OCI-M1 (cell line): ENCODE data around the gene ACSS3.
"Not testable (repeated sequence)": the region's sequence is repeated elsewhere in the genome, so short reads cannot be mapped to it uniquely, and the experiment has no call there.

ENCODE experiments used
- DNase-seq: peaks from one replicate; lab custom pipeline; 2025; lab: John Stamatoyannopoulos, UW

The ACSS3 gene

DNA sequence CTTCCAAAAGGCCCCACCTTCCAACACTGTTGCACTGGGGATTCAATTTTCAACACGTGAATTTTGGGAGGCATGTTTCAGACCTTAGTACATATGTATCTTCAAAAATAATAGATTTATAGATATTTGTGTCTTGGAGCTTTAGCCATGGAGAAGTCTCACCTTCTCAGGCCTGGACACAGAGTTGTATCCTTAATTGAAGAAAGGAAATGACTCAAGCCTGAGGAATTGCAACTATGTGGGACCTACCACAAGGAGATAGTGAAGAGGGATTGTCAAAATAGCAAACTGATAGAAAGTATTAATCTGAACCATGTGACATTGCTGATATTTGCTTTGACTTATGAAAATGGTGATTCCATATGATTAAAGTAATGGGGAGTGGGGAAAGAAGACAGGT lies 89.8 kb downstream of the ACSS3 start:
- DNase-seq: no peak

DNA sequence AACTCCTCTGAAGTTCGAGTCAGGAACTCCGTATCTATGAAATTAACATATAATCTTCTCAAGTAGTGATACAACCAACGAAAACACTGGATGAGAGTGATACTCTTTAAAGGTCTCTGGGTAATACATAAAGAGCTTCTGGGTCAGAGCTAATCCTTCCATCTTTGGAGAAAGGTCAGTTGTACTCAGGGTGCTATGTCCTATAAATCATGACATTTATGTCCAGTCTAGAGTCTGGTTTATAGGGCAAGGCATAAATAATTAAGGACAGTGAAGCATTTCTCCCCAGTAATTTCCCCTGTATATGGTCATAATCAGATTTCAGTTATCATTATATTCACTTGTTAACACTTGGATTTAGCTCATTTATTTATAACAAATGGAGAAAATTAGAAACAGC lies 90.6 kb downstream of the ACSS3 start:
- no peak for DNase-seq

DNA sequence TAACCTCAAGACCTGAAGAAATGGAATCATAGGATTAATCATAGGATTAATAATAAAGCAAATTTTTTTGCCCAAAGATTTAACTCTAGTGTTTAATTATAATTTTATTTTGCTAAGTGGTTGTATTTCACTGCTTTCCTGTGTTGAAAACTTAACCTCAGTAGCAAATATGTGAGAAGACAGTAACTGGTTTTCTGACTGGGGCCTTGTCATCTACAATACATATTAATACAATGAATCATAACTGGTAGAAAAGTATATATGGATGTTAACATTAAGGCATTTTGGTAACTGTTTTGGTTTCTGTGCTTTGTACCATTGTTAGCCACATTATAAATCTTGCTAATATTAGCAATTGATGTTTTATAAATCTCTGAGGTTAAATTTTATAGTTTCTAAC lies 92.2 kb downstream of the ACSS3 start:
- DNase-seq: no peak

DNA sequence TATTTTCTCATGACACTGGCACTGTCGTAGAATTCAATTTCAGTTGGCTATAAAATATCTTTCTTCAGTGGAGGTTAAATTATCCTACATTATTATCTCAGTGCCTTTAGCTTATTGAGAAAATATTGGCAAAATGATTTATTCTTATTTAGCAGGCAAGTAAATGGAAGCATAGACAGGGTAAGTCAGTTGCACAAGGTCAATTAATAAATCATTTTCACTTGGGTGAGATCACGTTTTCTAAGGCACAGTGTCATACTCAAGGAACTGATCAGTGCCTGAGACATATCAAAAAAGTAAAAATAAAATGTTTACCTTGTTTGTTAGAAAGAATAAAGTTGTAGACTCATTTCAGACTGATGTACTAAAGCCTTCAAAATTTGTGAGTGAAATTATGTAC lies 95.0 kb downstream of the ACSS3 start:
- no peak for DNase-seq

DNA sequence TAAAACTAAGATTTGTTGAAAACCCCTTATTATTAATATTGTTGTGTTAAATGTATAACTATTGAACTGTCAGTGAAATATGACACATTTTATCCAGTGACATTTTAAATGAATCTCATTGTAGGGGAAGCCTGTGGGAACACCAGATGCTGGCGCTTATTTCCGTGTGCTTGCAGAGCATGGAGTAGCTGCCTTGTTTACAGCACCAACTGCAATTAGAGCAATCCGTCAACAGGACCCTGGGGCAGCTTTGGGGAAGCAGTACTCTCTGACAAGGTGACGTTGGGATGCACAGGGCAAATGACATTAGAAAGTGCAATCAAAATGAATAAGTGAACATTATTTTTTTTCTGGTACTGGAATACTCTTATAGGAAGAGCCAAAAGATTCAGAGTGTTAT lies 96.8 kb downstream of the ACSS3 start:
- DNase-seq: no peak

DNA sequence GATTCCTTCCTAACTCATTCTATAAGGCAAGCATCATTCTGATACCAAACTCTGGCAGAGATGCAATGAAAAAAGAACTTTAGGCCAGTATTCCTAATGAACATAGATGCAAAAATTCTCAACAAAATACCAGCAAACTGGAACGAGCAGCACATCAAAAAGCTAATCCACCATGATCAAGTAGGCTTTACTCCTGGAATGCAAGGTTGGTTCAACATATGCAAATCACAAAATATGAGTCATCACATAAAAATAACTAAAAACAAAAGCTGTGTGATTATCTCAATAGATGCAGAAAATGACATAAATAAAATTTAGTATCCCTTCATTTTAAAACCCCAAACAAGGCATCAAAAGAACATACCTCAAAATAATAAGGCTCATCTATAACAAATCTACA lies 98.9 kb downstream of the ACSS3 start:
- DNase-seq: peak; percentile 33

DNA sequence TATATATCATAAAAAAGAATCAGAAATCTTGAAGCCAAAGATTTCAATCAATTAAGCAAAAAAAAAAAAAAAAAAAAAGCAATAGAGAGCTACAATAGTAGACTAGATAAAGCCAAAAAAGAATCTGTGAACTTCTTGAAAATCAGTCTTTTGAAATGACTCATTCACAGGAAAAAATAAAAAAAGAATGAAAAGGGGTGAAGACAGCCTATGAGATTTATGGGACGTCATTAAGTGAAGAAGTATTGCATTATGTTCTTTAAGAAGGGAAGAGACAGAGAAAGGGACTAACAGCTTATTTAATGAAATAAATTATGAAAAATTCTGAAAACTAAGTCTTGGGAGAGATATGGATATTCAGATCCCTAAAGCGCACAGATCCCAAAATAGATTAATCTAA lies 103.8 kb downstream of the ACSS3 start:
- DNase-seq: no peak

DNA sequence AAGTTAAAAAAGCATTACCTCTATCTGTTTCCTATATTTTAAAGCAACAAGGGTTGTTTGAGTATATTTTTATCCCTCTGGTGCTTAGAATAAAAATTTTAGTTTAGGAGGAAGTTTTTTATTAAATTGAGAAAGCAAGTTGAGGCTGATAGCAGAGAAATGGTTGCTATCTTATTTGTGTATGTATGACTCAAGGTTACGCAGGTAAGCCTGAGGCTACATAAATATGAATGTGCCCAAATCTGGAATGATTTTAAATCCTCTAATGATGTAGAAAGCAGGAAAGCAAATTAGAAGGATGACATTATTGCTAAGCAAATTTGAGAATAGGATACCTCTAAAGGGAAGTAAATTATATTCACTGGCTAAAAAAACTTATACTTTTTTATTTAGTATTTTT lies 109.8 kb downstream of the ACSS3 start:
- no peak for DNase-seq

DNA sequence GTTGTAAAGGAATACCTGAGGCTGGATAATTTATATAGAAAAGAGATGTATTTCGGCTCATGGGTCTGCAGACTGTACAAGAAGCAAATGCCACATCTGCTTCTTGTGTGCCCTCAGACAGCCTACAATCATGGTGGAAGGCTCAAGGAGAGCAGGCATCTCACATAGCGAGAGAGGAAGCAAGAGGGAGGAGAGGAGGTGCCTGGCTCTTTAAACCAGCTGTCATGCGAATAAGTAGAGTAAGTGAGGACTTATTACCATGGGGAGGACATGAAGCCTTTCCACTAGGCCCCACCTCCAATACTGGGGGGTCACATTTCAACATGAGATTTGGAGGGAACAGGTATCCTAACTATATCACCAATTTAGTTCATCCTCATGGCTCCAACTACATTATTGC lies 118.7 kb downstream of the ACSS3 start:
- no peak for DNase-seq

DNA sequence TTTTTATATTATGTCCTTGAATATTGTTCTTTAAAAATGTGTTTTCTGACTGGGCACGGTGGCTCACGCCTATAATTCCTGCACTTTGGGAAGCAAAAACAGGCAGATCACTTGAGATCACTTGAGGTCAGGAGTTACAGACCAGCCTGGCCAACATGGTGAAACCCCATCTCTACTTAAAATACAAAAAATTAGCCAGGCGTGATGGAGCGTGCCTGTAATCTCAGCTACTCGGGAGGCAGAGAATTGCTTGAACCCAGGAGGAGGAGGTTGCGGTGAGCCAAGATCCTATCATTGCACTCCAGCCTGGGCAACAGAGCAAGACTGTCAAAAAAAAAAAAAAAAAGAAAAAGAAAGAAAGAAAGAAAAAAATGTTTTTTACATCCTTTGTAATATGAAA lies 122.7 kb downstream of the ACSS3 start:
- not testable (repeated sequence) for DNase-seq

DNA sequence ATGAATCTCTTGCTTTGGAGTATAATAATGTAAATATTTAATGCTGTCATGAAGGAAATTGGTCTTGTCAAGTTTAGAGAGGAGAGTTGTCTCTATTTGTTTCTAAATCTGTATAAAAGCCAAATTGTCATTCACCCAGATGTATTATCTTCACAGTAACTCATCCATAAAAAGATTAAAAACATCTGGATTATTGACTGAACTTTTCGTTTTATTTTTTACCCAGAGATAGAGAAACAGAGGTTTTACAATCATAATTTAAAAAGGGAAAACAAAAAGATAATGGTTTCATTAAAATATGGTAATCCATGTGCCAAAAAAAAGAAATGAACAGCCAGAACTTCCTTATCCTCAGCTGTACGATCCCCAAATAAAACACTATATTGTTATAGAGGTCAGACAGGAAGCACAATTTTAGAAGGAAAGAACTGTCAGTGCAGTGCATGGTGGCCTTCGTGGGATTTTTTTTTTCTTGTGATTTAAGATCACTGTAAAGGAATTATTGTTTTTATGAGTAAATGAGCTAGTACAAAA lies 125.9 kb downstream of the ACSS3 start:
- DNase-seq: no peak

DNA sequence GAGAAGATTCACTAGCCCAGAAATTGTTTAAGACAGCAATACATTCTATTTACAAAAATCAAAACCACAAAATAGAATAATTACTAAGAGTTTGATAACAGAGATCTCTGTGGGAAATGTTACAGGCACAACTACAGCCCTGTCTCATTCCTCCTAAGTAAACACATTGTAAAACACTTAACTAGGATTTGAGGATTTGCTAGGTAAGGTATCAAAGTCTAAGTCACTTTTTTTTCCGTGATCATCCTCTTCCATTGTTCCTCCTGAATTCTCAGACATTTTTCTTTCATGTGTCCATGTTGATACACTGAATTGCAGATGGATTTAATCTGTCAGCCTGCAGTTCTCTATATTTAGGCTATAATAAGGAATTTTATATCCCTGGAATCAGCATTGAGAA lies 127.5 kb downstream of the ACSS3 start:
- no peak for DNase-seq

DNA sequence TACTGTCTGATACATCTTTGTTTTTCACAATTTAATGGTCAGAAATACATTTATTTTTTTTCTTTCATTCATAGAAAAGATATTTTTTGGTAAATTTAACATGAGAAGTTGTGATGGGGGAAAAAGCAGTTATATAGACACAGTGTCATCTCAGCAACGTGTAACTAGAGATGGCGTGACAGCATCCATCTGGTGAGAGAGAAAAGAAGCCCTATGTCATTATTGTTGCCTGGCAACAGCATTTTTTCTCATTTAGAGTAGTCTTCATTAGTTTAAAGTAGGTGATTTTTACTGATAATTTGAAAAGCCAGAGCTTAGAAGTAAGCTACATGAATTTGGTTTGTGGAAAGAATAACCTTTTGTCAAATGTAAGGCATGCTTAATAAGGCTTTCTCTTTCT lies 128.6 kb downstream of the ACSS3 start:
- no peak for DNase-seq

DNA sequence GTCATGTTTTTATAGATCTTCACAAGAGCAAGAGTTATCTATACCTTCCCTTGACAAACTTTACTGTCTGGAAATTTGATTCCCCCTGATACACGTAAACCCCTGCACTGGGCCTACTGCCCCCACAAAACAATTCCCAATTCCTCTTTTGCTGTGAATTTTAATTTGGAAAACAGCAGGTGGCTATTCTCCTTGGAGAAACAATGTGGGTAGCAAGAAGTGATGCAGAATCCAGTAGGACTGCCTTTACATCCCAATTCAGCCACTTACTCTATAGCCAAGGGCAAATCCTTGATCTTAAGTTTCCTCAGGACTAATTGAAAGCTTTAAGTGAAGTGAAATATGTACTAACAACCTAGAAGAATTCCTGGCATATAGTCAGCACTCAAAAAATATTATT lies 129.3 kb downstream of the ACSS3 start:
- DNase-seq: no peak

DNA sequence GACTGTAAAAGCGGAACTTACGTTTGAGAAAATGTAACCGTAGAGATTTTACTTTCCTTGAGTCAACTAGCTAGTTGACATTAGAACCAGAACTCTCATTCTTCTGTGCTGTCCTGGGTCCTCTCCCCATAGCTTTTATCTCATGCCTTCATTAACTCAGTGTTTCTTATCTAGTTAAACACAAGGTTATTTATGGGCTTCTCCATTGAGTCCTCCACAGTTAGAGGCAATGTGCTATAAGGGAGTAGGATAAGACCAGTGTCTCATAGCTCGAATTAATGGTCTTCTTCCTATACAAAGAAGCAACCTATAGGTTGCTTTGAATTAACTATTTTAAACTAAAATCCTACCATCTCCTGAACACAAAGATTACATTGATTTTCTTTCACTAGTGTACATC lies 129.8 kb downstream of the ACSS3 start:
- peak; percentile 37 for DNase-seq

DNA sequence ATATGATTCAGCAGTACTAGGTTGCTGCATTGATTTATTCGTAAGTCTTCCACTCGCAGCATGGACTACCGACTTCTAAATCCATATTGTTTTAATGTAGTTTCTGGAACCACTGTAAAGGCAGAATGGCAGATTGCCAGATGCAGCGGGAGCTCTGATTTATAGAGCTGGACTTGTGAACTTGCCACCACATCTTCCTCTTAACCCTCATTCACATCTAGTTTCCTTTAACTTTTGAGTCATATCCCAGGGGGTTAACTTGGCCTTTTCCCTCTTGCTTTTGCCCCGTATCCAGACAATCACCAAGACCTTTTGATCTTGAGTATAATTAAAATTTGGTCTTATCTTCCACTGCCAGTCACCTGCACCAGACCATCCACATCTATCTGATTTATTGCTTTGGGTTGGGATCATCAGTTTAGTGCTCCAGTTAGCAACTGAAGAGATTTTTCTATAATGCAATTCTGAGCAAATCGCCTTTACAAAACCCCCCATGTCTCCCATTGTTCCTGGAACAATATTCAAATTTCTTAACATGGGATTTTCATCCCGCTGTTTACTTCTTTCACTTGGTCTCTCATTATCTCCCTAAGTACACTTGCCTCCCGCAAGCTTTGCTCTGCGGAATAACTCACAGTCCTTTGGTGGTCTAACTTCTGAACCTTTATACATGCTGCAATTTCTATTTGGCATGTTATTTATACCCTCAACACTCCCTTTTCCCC lies 130.5 kb downstream of the ACSS3 start:
- DNase-seq: no peak

DNA sequence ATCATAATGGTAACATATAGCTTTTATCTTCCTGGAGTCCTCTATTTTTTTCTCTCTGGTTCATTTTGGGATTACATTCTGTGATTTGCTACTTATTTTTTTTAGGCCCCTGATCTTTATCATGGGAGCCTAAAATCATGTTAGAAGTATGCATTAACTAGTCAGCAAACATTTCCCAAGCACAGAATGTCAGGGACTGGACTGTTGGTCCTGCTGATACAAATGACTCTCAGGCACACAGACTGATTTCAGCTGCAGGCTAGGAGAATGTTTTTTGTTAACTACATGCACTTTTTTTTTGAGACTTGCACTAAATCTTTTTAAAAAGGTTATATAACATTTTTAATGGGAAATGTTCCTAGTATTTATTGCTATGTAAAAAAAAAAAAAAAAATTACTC lies 131.1 kb downstream of the ACSS3 start:
- DNase-seq: no peak

DNA sequence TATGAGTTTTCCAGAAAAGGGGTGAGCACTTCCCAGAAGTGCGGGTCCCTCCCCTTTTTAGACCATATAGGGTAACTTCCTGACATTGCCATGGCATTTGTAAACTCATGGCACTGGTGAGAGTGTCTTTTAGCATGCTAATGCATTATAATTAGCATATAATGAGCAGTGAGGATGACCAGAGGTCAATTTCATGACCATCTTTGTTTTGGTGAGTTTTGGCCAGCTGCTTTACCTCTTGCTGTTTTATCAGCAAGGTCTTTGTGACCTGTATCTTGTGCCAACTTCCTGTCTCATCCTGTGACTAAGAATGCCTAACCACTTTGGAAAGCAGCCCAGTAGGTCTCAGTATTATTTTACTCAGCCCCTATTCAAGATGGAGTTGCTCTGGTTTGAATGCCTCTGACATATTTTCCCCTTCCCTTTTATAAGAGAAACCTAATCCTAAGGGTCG lies 131.9 kb downstream of the ACSS3 start:
- DNase-seq: peak; percentile 49

DNA sequence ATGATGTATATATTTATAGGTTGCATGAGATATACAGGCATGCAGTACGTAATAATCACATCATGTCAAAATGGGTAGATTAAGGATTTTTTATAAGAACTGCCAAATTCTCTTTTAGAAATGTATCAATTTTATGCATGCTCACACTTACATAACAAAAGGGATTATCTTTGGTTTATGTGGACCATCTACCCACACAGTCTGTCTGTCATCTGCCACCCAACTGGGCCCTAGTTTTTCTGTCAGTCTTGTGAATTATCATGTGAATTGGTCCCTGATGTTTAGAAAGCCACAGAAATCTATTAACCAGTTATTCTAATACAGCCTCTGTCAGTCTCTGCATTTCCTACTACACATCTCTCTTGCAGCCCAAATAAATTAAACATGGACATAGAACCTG lies 133.4 kb downstream of the ACSS3 start:
- no peak for DNase-seq

DNA sequence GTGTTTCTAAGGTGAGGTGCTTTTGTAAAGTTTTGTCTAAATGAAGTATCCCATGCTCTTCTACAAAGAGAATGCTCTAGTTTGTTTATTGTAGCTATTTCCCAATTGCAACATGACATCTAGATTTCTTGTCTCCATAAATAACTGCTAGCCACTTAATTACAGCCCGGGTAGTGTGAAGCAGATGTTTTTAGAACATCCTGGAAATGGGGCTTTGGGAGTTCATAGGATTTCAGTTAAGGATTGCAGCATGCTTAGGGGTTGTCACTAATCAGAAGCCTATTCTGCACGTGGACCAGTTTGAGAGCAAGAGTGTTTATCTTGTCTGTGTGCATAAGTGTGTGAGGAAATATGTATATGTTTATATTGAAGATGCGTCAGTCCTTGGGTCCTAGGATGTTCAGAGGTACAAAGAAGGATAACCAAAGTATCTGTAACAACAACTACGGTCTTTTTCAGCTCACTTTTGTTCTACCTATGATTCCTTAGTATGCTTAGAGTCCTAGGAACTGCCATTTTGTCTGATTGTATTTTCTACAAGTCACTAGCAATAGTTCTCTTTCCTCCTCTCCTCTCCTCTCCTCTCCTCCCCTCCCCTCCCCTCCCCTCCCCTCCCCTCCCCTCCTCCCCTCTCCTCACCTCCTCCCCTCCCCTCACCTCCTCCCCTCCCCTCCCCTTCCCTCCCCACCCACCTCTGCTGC lies 135.3 kb downstream of the ACSS3 start:
- no peak for DNase-seq

DNA sequence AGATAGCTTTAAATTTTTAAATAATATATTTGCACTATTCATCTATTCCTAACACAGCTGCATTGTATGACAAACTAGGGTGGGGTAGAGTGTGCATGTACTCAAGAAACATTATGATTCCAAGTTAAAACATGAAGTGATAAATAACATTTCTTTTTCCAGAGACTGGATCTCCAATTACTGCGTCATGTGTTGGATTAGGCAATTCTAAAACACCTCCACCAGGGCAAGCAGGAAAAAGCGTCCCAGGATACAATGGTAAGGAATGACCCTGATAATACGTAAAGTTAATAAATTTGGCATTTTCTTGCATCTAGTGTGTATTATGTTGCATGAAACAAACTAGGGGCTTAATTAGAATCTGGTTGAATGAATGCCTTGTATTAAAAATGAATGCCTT lies 138.9 kb downstream of the ACSS3 start:
- no peak for DNase-seq

DNA sequence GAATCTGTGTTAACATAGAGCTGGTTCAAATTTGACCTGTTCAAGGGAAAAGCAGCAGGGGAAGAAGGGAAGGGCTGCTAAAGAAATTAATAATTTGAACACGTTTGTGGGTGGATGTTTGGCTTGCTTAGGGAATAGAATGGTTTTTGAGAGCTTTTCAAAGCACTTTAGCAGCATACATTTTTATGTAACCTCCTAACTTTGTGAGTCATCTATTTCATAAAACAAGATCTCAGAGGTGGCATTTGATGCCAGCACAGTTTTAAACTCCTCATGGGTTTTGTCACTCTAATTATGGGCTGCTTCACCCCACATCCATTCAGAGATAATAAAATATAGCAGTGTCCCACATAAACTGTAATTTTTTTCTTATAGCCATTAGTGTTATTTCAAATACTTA lies 143.8 kb downstream of the ACSS3 start:
- DNase-seq: no peak

DNA sequence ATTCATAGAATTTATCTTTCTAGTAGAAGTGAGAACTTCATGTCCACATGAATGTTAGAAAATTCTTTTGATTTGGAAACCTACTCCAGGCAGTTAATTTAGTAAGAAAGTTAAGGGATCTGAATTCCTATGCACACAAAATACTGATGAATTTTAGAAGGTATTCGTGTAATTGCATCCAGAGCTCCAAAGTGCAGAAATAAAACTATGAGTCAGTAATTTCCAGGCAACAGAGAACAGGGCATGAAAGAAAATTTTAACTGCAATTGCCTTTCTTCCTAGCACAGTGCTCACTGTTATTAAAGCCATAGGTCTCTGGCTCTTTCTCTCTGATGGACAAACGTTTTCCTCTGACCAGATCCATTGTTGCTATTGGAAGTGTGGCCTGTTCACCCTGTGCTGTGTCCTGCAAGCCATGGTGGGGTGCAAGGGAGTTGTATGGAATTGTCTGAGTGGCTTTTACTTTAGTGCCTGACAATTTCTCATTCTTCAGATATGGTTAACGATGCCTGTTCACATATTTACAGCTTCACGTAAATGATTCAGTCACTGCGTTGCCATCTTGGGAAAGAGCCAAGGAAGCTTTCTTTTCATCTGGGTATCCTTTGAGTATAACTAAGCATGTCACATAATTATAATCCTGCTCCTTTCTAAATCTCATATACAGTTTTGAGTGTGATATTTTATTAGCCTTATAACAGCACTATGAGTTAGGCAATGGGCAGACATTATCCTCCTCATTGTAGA lies 145.1 kb downstream of the ACSS3 start:
- DNase-seq: no peak
